Kidney (tissue), 14 donors: ENCODE data around the gene FBXL17. TPM values are rescaled to one million over a fixed set of nuclear protein-coding genes. Genes with fewer than 3 reads are reported as not detected.

Experiments used
- DNase-seq, 5 donors: peaks; one replicate each; pipeline ENCODE4 v3.0.0-alpha.2; 2013 to 2020
- FAIRE-seq: peaks from 2 replicates; lab custom pipeline; 2012; peaks lifted over from hg19 to GRCh38; lab: Jason Lieb, UNC
- H3K27ac ChIP-seq, 2 donors: one replicate each; pipeline ENCODE4 v1.7.0; 2013; ENCODE audit warnings: low read depth in 2 of 2, low read length in 2 of 2, inconsistent platforms in 1 of 2
- H3K27me3 ChIP-seq: one replicate; pipeline ENCODE4 v1.7.1; 2013; ENCODE audit warnings: low read length, inconsistent platforms; ENCODE audit not compliant: control insufficient read depth, insufficient read depth
- H3K36me3 ChIP-seq, 3 donors: one replicate each; pipeline versions ENCODE4 v1.7.0 to v1.7.1; 2013; ENCODE audit warnings: low read length in 3 of 3, control low read depth in 1 of 3, inconsistent platforms in 1 of 3; ENCODE audit not compliant: insufficient read depth in 3 of 3, control insufficient read depth in 2 of 3
- H3K4me1 ChIP-seq, 3 donors: one replicate each; pipeline versions ENCODE4 v1.7.0 to v1.7.1; 2013; ENCODE audit warnings: low read length in 3 of 3, inconsistent platforms in 1 of 3, low read depth in 1 of 3; ENCODE audit not compliant: control insufficient read depth in 2 of 3, insufficient read depth in 2 of 3
- H3K4me3 ChIP-seq, 3 donors: one replicate each; pipeline versions ENCODE4 v1.7.0 to v1.8.1; 2013; ENCODE audit warnings: low read length in 3 of 3, control low read depth in 1 of 3, inconsistent platforms in 1 of 3
- H3K9ac ChIP-seq, 3 donors: one replicate each; pipeline versions ENCODE4 v1.7.0 to v1.7.1; 2013; ENCODE audit warnings: low read length in 3 of 3, control low read depth in 1 of 3, inconsistent platforms in 1 of 3
- H3K9me3 ChIP-seq, 3 donors: one replicate each; pipeline versions ENCODE4 v1.7.0 to v1.7.1; 2013; ENCODE audit warnings: low read length in 3 of 3, control low read depth in 1 of 3, inconsistent platforms in 1 of 3; ENCODE audit not compliant: control insufficient read depth in 2 of 3, insufficient read depth in 1 of 3
- intact Hi-C: fragments of 100-400 bp; cut with DNase I; formaldehyde crosslinking; loops from one replicate; pipeline ENCODE4 v1.11.1; 2022
- polyA plus RNA-seq: library from polyadenylated mRNA; stranded (reverse); fragments of 350-450 nt; fragmentation: Illumina TruSeq; extraction: RNeasy Lipid Tissue Mini Kit (QIAGEN cat#74804); gene quantifications from one replicate; pipeline ENCODE4 v1.2.3, GENCODE V29; 2014; ENCODE audit warnings: low read depth, low replicate concordance; ENCODE audit not compliant: insufficient read depth
- total RNA-seq: library from RNA; stranded (reverse); fragmentation: NEBNext Ultra II Directional; extraction: Animal tissue kit (Norgen Biotek cat#: 25700); gene quantifications from one replicate; pipeline ENCODE4 v1.2.1, GENCODE V29; 2021
- TF ChIP-seq, protein P1 (sequence below): IDR thresholded peaks from 3 replicates; pipeline ENCODE4 v1.5.1; 2012; ENCODE audit warnings: mild to moderate bottlenecking, moderate library complexity, borderline replicate concordance; ENCODE audit not compliant: insufficient read depth; ENCODE audit errors: extremely low read depth
- donor health status: control.
- donor health status: control.
- donor health status: control.
- donor health status: control.
- donor health status: control.
- donor health status: DM: yes; HTN: yes; CAD: no.
- donor health status: Normal renal cell carcinoma (clear cell type).

FBXL17 gene
- total and polyA plus RNA-seq, 2 donors from 2014 or later, result 11.7 to 26.5 TPM

DNA sequence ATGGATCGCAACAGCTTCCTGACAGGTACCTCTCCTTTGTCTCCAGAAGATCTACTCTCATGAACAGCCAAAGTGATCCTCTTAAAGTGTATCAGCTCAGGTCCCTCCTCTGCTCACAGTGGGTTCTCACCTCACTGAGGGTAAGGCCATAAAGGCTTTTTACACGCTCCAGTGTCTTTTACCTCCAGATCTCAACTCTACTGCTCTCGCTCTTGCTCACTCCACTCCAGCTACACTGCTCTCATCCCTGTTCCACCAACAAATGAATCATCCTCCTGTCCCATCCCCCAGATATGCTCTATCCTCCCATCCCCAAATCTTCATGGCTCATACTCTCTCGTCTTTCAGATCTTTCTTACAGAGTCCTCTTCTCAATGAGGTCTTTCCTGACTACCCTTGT lies 462.5 kb downstream of the FBXL17 start:
- Histone ChIP-seq H3K4me1 (peaks cover 0 to 7% (median 5%) of the 10 kb centered on the region in 3 donors), H3K36me3 (no peaks in the 10 kb centered on the region), H3K4me3 (no peak overlapping the region), H3K27me3 (no peaks in the 10 kb centered on the region), H3K9ac (no peak overlapping the region), H3K27ac (no peak overlapping the region), H3K9me3 (no peaks in the 10 kb centered on the region)
- TF ChIP-seq, protein P1, sequence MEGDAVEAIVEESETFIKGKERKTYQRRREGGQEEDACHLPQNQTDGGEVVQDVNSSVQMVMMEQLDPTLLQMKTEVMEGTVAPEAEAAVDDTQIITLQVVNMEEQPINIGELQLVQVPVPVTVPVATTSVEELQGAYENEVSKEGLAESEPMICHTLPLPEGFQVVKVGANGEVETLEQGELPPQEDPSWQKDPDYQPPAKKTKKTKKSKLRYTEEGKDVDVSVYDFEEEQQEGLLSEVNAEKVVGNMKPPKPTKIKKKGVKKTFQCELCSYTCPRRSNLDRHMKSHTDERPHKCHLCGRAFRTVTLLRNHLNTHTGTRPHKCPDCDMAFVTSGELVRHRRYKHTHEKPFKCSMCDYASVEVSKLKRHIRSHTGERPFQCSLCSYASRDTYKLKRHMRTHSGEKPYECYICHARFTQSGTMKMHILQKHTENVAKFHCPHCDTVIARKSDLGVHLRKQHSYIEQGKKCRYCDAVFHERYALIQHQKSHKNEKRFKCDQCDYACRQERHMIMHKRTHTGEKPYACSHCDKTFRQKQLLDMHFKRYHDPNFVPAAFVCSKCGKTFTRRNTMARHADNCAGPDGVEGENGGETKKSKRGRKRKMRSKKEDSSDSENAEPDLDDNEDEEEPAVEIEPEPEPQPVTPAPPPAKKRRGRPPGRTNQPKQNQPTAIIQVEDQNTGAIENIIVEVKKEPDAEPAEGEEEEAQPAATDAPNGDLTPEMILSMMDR, result no peak
- FAIRE-seq (no peak), DNase-seq (no peak)
- intact Hi-C loops, result no loop called here

DNA sequence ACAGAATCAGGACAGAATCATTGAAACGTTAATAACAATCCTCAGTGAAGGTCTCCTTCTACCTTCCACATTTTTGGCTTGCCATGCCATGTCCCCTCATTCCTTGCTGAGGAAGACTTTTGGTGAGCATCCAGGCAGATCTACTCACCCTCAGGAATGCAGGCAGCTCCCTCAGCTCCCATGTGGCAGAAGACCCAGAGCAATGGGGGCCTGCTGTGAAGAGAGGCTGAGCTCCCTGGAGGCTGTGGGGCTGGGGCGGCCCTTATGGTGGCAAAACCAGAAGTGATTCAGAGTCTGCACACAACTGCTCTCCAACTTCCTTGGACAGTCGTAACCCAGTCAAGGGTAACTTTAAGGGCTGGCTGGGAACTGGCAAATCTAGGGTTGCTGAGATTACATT lies 463.9 kb downstream of the FBXL17 start:
- intact Hi-C loops, result no loop called here
- H3K9ac ChIP-seq, result no peak overlapping the region
- no peaks in the 10 kb centered on the region for H3K36me3 ChIP-seq
- peak in 1 of 5 donors; percentile 30 for DNase-seq
- TF ChIP-seq, protein P1, result no peak
- H3K27ac ChIP-seq, result no peak overlapping the region
- H3K4me1 ChIP-seq, result peaks cover 0 to 7% (median 5%) of the 10 kb centered on the region in 3 donors
- FAIRE-seq, result no peak
- H3K9me3 ChIP-seq, result no peaks in the 10 kb centered on the region
- H3K4me3 ChIP-seq, result no peak overlapping the region
- no peaks in the 10 kb centered on the region for H3K27me3 ChIP-seq

DNA sequence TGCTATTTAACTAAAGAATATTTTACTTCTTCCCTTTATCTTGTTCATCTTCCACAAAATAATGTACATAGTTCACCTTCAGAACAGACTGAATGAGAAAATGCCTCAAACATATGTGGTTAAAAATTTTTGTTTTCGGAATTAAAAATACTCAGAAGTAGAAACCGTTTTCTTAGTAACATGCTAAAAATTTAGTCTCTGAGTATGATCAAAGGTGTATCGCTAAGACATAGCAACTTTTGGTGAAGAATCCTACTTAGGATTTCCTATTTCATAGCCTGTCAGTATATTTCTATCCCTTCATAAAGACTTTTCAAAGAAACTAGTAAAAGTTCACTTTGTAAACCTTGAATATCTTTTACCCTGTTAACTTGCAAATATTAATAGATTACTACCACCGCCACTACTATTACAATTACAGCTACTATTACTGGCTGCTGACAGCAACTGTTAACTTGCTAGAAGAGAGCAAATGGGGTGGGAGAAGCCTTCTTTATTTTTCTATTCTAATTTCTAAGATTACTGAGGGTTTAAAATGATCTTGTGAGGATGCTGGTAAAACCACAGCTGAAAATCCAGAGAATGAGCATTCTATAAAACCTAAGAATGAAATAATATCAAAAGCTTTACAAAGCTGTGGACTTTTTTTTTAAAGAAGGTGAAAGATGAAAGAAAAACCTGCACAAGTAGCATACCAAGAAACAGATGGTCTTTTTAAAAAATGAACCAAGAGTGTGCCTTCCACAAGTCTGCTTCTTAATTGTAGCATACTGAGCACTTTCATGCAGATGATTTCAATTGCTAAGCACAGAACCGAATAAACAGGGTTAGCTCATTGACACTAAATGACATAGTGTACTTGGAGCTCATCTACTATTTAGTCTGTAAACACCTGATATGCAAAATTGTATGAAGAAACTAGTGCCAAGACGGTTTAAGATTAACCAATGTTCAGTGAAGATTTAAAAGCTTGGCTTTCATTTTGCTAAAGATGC lies 464.9 kb downstream of the FBXL17 start:
- H3K27me3 ChIP-seq, result no peaks in the 10 kb centered on the region
- H3K36me3 ChIP-seq, result no peaks in the 10 kb centered on the region
- DNase-seq (no peak), FAIRE-seq (no peak)
- peaks cover 0 to 7% (median 5%) of the 10 kb centered on the region in 3 donors for H3K4me1 ChIP-seq
- H3K27ac ChIP-seq, result no peak overlapping the region
- intact Hi-C loops, result no loop called here
- H3K9ac ChIP-seq, result no peak overlapping the region
- TF ChIP-seq, protein P1, result no peak
- no peak overlapping the region for H3K4me3 ChIP-seq
- no peaks in the 10 kb centered on the region for H3K9me3 ChIP-seq
